ENCODE measurements around the gene WARS2.

The WARS2 gene

GRCh38 chr1:119083980-119084379 is 56.5 kb downstream of the WARS2 start:
- H3K9ac ChIP-seq: no peak overlapping the region
- peaks cover 9 to 25% (median 18%) of the 10 kb centered on the region in 10 experiments; a peak in 18 of 20 replicates for H3K4me1 ChIP-seq
- H3K27me3 ChIP-seq: no peaks in the 10 kb centered on the region
- H4K20me1 ChIP-seq: peaks cover 0 to 5% (median 0%) of the 10 kb centered on the region in 11 experiments; a peak in 2 of 22 replicates
- H3K4me2 ChIP-seq: peak overlapping the region; percentile 17 to 56 (median 44); a peak in 20 of 22 replicates
- H3K27ac ChIP-seq: no peak overlapping the region
- peaks cover 0 to 9% (median 0%) of the 10 kb centered on the region in 11 experiments; a peak in 4 of 22 replicates for H3K9me3 ChIP-seq (replicated peaks in 1 of 11)
- H3K36me3 ChIP-seq: peaks cover 0 to 3% (median 0%) of the 10 kb centered on the region in 11 experiments; a peak in 1 of 22 replicates
- H3K4me3 ChIP-seq: no peak overlapping the region
- TF ChIP-seq Cebpa-rat (IDR thresholded peaks at IDR 0.05): no peak

- no peak overlapping the region for H3K9ac ChIP-seq
- no peak overlapping the region for H3K27ac ChIP-seq
- peak overlapping the region in 3 of 11 experiments; percentile 21 to 55 (median 53); a peak in 5 of 22 replicates for H3K4me2 ChIP-seq
- H3K4me3 ChIP-seq: no peak overlapping the region
- peaks cover 0 to 3% (median 0%) of the 10 kb centered on the region in 11 experiments; a peak in 1 of 22 replicates for H3K36me3 ChIP-seq
- H3K27me3 ChIP-seq: no peaks in the 10 kb centered on the region
- no peak for TF ChIP-seq Cebpa-rat (IDR thresholded peaks at IDR 0.05)
- peaks cover 0 to 13% (median 1%) of the 10 kb centered on the region in 11 experiments; a peak in 5 of 22 replicates for H3K9me3 ChIP-seq (replicated peaks in 1 of 11)
- peaks cover 9 to 25% (median 18%) of the 10 kb centered on the region in 10 experiments; a peak in 18 of 20 replicates for H3K4me1 ChIP-seq
- H4K20me1 ChIP-seq: peaks cover 0 to 5% (median 0%) of the 10 kb centered on the region in 11 experiments; a peak in 2 of 22 replicates
Measured at GRCh38 chr1:119083479-119083878, 57.0 kb downstream of the WARS2 start.

- peaks cover 9 to 25% (median 18%) of the 10 kb centered on the region in 10 experiments; a peak in 18 of 20 replicates for H3K4me1 ChIP-seq
- H3K4me2 ChIP-seq: no peak overlapping the region
- H3K9me3 ChIP-seq (replicated peaks in 1 of 11): peaks cover 0 to 13% (median 7%) of the 10 kb centered on the region in 11 experiments; a peak in 9 of 22 replicates
- H3K27ac ChIP-seq: no peak overlapping the region
- H3K9ac ChIP-seq: no peak overlapping the region
- no peaks in the 10 kb centered on the region; a peak in 1 of 22 replicates for H4K20me1 ChIP-seq
- no peak overlapping the region for H3K4me3 ChIP-seq
- peaks cover 0 to 3% (median 0%) of the 10 kb centered on the region in 11 experiments; a peak in 1 of 22 replicates for H3K36me3 ChIP-seq
- H3K27me3 ChIP-seq: no peaks in the 10 kb centered on the region
- no peak for TF ChIP-seq Cebpa-rat (IDR thresholded peaks at IDR 0.05)
Measured at GRCh38 chr1:119081700-119082099, 58.8 kb downstream of the WARS2 start.

- Histone ChIP-seq H4K20me1 (no peaks in the 10 kb centered on the region), H3K36me3 (peaks cover 0 to 3% (median 0%) of the 10 kb centered on the region in 11 experiments; a peak in 1 of 22 replicates), H3K27ac (no peak overlapping the region), H3K4me1 (peaks cover 9 to 25% (median 18%) of the 10 kb centered on the region in 10 experiments; a peak in 18 of 20 replicates), H3K4me2 (peak overlapping the region in 2 of 11 experiments; percentile 9 to 47; a peak in 1 of 22 replicates), H3K9me3 (replicated peaks in 1 of 11) (peaks cover 0 to 13% (median 7%) of the 10 kb centered on the region in 11 experiments; a peak in 9 of 22 replicates), H3K27me3 (no peaks in the 10 kb centered on the region), H3K4me3 (no peak overlapping the region), H3K9ac (no peak overlapping the region)
- TF ChIP-seq Cebpa-rat (IDR thresholded peaks at IDR 0.05): no peak
Measured at GRCh38 chr1:119081267-119081666, 59.2 kb downstream of the WARS2 start.

- no peak for TF ChIP-seq Cebpa-rat (IDR thresholded peaks at IDR 0.05)
- Histone ChIP-seq H3K27ac (no peak overlapping the region), H3K4me3 (no peak overlapping the region), H4K20me1 (no peaks in the 10 kb centered on the region), H3K36me3 (peaks cover 0 to 5% (median 0%) of the 10 kb centered on the region in 11 experiments; a peak in 1 of 22 replicates), H3K9ac (no peak overlapping the region), H3K27me3 (no peaks in the 10 kb centered on the region), H3K9me3 (replicated peaks in 1 of 11) (peaks cover 0 to 13% (median 7%) of the 10 kb centered on the region in 11 experiments; a peak in 9 of 22 replicates), H3K4me1 (peaks cover 9 to 25% (median 18%) of the 10 kb centered on the region in 10 experiments; a peak in 18 of 20 replicates), H3K4me2 (peak overlapping the region in 4 of 11 experiments; percentile 9 to 47 (median 9); a peak in 4 of 22 replicates)
Measured at GRCh38 chr1:119080586-119080985, 59.9 kb downstream of the WARS2 start.

- H3K9me3 ChIP-seq (replicated peaks in 1 of 11): peaks cover 0 to 12% (median 6%) of the 10 kb centered on the region in 11 experiments; a peak in 8 of 22 replicates
- H3K4me3 ChIP-seq: no peak overlapping the region
- peaks cover 9 to 25% (median 18%) of the 10 kb centered on the region in 10 experiments; a peak in 18 of 20 replicates for H3K4me1 ChIP-seq
- no peak overlapping the region for H3K27ac ChIP-seq
- TF ChIP-seq Cebpa-rat (IDR thresholded peaks at IDR 0.05): no peak
- H3K9ac ChIP-seq: no peak overlapping the region
- H3K36me3 ChIP-seq: 0 out of 22 replicates have a peak, but pooled peaks cover 0 to 6% (median 0%) of the 10 kb centered on the region in 11 experiments
- H4K20me1 ChIP-seq: no peaks in the 10 kb centered on the region
- no peaks in the 10 kb centered on the region for H3K27me3 ChIP-seq
- H3K4me2 ChIP-seq: no peak overlapping the region
Measured at GRCh38 chr1:119079881-119080280, 60.6 kb downstream of the WARS2 start.

GRCh38 chr1:119075614-119076013 is 64.8 kb downstream of the WARS2 start:
- no peak overlapping the region for H3K27ac ChIP-seq
- no peaks in the 10 kb centered on the region for H4K20me1 ChIP-seq
- H3K9ac ChIP-seq: no peak overlapping the region
- no peak for TF ChIP-seq Cebpa-rat (IDR thresholded peaks at IDR 0.05)
- no peaks in the 10 kb centered on the region for H3K27me3 ChIP-seq
- no peak overlapping the region for H3K4me2 ChIP-seq
- H3K4me1 ChIP-seq: peaks cover 0 to 3% (median 2%) of the 10 kb centered on the region in 10 experiments; a peak in 10 of 20 replicates
- no peak overlapping the region for H3K4me3 ChIP-seq
- peaks cover 0 to 18% (median 7%) of the 10 kb centered on the region in 11 experiments; a peak in 11 of 22 replicates for H3K9me3 ChIP-seq (replicated peaks in 1 of 11)
- H3K36me3 ChIP-seq: peaks cover 0 to 10% (median 0%) of the 10 kb centered on the region in 11 experiments; a peak in 1 of 22 replicates

- H3K4me3 ChIP-seq: no peak overlapping the region
- peaks cover 0 to 7% (median 3%) of the 10 kb centered on the region in 11 experiments; a peak in 6 of 22 replicates for H3K9me3 ChIP-seq (replicated peaks in 1 of 11)
- TF ChIP-seq Cebpa-rat (IDR thresholded peaks at IDR 0.05): no peak
- H3K36me3 ChIP-seq: peaks cover 0 to 10% (median 0%) of the 10 kb centered on the region in 11 experiments; a peak in 1 of 22 replicates
- no peak overlapping the region for H3K9ac ChIP-seq
- H3K4me2 ChIP-seq: no peak overlapping the region
- no peaks in the 10 kb centered on the region for H4K20me1 ChIP-seq
- H3K27ac ChIP-seq: no peak overlapping the region
- H3K27me3 ChIP-seq: no peaks in the 10 kb centered on the region
- H3K4me1 ChIP-seq: no peaks in the 10 kb centered on the region
Measured at GRCh38 chr1:119071321-119071720, 69.1 kb downstream of the WARS2 start.

GRCh38 chr1:119069682-119070081 is 70.8 kb downstream of the WARS2 start:
- H3K9me3 ChIP-seq (replicated peaks in 1 of 11): peaks cover 0 to 7% (median 3%) of the 10 kb centered on the region in 11 experiments; a peak in 6 of 22 replicates
- no peak overlapping the region for H3K4me2 ChIP-seq
- H3K27ac ChIP-seq: no peak overlapping the region
- no peaks in the 10 kb centered on the region for H3K4me1 ChIP-seq
- H3K36me3 ChIP-seq: peaks cover 0 to 4% (median 0%) of the 10 kb centered on the region in 11 experiments; a peak in 1 of 22 replicates
- H4K20me1 ChIP-seq: no peaks in the 10 kb centered on the region
- H3K27me3 ChIP-seq: no peaks in the 10 kb centered on the region
- TF ChIP-seq Cebpa-rat (IDR thresholded peaks at IDR 0.05): no peak
- no peak overlapping the region for H3K9ac ChIP-seq
- H3K4me3 ChIP-seq: no peak overlapping the region

Data from BLaER1 treated with 17β-estradiol and CSF1 and Interleukin-3, amounts not matched to agents 10 nM and 100 nM (cell line).